ENCODE results near the gene UGT2B7.
"Not testable (repeated sequence)": the region's sequence is repeated elsewhere in the genome, so short reads cannot be mapped to it uniquely, and the experiment has no call there.

UGT2B7 gene

DNA sequence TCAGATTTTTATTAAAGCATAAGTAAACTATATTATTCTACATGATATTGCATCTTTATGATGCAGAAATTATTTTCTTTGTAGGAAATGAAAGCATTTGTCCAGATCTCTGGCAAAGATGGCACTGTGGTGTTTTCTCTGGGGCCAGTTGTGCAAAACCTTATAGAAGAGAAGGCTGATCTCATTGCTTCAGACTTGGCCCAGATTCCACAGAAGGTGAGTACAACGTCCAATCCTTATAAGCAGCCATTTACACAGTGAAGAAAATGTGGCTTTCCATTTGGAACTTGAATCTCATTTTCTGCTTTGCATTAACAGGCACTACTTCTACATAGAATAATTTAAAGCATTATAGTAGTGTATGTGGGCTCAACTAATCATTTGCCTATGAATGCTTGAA is 6.9 kb upstream of the UGT2B7 start:
- no peak for DNase-seq

- DNase-seq = no peak
Measured at GRCh38 chr4:69092190-69092589, 4.1 kb upstream of the UGT2B7 start.

- DNase-seq = no peak
Measured at GRCh38 chr4:69092980-69093568, 3.2 kb upstream of the UGT2B7 start.

DNA sequence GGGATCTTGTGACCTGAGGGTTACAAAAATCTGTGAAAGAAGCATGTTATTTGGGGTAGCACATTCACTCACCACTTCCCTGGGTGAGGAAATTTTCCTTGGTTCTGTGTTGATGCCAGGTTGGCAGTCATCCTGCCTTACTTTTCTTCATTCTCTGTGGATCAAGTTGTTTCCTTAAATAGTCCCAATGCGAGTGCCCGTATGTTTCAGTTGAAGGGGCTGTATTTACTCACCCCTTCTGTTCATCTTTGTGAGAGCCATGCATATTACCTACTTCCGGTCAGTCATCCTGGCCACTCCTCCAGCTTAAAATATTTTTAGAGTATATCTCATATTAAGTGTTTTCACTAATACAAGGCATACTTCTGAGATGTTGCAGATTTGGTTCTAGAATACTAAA is 2.6 kb upstream of the UGT2B7 start:
- DNase-seq = no peak

GRCh38 chr4:69095301-69095731 is 958 bp upstream of the UGT2B7 start:
- DNase-seq = no peak

- DNase-seq = no peak
Measured at GRCh38 chr4:69096810-69097209, 536 bp downstream of the UGT2B7 start.

DNA sequence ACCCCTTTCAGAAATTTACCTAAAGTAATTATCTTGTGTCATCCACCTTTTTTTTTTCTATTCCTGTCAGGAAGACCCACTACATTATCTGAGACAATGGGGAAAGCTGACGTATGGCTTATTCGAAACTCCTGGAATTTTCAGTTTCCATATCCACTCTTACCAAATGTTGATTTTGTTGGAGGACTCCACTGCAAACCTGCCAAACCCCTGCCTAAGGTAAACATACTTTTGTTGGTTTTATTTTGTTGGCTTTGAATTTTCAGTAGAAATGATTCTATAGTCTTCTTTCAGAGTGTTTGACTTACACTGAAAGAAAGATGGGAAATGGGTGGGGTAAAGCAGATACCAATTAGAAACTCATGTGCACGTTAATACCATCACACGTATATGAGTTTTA is 2.2 kb downstream of the UGT2B7 start:
- no peak for DNase-seq

- DNase-seq = no peak
Measured at GRCh38 chr4:69099910-69100309, 3.6 kb downstream of the UGT2B7 start.

DNA sequence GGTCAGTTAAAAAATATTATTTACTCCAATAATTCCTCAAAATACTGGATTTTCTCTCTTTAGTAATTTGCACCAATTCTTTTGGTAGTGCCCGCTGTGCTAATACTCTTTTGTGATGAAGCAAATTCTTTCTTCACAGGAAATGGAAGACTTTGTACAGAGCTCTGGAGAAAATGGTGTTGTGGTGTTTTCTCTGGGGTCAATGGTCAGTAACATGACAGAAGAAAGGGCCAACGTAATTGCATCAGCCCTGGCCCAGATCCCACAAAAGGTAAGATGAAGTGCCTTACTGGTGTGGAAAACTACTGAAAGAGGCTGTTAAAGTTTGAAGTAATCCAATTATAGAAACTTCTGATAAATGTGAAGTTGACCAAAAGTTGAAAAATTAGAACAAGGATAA is 6.4 kb downstream of the UGT2B7 start:
- DNase-seq = not testable (repeated sequence)

DNA sequence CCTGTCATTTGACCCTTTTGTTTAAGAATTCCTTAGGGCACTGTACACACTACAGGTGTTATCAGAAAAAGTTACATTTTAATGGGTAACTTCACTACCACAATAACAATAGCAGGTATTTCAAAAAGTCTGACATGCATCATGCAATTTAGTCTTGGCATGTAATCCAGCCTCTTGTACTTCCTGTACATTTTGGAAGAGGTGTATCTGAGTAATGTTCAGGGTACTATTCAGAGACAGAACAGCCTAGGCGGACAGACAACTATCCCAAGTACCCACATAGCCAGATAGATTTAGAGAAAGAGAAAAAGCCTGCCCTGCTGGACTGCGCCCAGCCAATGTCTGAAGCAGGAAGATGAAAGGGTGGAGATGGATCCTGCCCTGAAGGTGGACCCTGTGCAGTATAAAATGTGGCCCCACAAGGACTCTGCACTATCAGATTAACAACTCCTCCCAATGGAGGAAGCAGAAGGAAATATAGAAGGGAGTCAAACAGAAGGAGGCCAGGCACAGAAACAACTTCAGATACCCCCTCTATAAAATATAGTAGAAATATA is 8.5 kb downstream of the UGT2B7 start:
- no peak for DNase-seq

GRCh38 chr4:69115151-69115850 is 19.0 kb downstream of the UGT2B7 start:
- not testable (repeated sequence) for DNase-seq

DNA sequence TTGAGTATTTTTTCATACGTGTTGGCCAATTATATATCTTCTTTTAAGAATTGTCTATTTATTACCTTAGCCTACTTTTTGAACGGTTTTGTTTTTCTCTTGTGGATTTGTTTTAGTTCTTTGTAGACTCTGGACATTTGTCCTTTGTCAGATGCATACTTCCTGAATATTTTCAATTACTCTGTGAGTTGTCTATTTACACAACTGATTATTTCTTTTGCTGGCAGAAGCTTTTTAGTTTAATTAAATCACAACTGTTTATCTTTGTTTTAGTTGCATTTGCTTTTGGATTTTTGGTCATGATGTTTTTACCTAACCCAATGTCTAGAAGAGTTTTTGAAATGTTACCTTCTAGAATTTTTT is 19.6 kb downstream of the UGT2B7 start:
- DNase-seq = no peak

DNA sequence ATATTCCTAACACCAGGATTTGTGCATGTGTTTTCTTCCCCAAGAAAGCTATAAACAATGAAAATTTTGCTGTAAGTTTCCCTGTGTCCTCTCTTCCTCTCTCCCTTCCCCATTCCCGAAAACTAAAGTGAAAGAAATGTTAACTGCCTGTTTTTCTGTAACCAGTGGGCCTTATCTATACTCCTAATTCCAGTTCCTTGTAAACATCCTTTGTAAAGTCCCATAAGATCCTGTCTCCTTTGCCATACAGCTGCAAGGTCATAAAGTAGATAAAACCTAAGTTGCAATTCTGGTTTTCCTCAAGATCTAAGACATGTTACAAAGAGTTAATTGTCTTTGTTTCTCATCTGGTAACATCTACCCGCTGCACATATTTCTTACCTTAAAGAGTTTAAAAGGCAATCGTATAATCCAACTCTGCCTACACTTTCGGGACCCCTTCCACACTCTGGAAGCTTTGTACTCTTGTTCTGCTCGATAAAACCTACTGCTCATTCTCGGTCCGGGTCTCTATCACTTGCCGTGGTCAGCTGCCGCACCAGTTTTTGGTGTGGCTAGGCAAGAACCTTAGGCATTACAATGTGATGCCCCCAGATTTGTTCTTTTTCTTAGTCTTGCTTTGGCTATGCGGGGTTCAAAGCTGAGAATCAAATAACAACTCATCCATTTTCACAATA is 20.5 kb downstream of the UGT2B7 start:
- DNase-seq = no peak

- DNase-seq = no peak
Measured at GRCh38 chr4:69120870-69121269, 24.6 kb downstream of the UGT2B7 start.

GRCh38 chr4:69122476-69122875 is 26.2 kb downstream of the UGT2B7 start:
- no peak for DNase-seq

DNA sequence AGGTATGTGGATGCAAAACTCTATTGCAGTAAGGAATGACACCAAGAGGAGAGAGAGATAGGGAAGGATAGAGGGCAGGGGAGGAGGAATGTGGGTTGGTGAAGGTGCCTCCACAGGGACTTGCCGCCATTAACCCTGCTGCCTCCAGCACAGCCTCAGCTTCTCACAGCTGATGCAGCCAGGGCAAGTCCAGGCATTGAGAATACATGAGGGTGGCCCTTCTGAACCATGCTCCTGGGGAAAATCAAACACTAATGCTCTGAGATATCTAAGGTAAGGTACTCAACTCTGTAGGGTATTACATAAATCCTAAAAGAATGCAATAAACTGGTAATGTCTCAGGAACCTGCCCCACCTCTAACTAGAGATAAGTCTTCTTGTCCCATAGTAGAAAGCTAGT is 28.7 kb downstream of the UGT2B7 start:
- DNase-seq = no peak

DNA sequence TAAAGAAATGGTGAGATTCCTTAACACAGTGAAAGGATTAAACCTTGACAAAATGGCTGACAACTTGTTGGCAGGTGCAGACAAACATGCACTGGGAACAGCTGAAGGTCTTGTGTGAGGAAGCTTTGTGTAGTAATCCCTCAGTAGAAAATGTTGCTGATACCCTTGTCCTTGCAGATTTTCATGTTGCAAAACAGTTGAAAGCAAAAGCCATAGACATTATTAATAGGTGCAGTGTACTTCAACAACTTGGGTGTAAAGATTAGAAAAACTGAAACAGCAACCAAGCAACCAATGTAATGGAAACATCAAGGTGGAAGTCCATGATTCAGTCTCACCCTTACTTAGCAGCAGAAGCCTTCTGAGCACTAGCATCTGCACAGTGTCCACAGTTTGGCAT is 29.8 kb downstream of the UGT2B7 start:
- no peak for DNase-seq

GRCh38 chr4:69133993-69134392 is 37.7 kb downstream of the UGT2B7 start:
- no peak for DNase-seq

DNA sequence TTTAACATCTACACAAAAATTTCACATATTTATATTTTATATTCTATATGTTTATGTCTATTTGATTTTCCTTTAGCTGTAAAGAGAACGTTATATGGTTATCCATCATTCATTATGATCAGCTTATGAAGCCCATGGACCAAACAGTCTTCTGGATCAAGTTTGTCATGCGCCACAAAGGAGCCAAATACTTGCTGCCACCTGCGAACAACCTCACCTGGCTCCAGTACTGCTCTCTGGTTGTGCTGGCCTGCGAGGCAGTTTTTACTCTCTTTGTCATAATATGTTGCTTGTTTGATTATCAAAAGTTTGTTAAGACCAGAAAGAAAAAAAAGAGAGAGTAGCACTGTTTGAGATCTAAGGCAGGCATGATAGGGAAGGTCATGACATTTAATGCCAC is 38.2 kb downstream of the UGT2B7 start:
- DNase-seq = no peak

DNA sequence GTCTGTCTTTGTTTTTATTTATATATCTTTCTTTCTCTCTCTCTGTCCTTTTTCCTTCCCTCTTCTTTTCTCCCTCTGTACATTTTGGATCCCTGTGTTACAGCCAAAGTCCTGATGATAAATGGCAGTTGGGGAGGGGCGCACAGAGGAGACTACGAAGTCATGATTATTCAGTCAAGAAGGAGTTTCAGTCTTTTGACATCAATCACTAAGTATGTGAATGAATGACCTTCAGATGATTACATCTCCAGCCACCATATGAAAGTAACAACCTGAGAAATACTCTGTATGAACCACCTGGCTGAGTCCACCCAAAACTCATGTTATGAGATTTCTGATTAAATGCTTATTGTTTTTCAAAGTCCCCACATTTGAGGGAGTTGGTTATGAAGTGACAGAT is 45.0 kb downstream of the UGT2B7 start:
- DNase-seq = no peak

- DNase-seq = no peak
Measured at GRCh38 chr4:69147334-69147733, 51.1 kb downstream of the UGT2B7 start.

DNA sequence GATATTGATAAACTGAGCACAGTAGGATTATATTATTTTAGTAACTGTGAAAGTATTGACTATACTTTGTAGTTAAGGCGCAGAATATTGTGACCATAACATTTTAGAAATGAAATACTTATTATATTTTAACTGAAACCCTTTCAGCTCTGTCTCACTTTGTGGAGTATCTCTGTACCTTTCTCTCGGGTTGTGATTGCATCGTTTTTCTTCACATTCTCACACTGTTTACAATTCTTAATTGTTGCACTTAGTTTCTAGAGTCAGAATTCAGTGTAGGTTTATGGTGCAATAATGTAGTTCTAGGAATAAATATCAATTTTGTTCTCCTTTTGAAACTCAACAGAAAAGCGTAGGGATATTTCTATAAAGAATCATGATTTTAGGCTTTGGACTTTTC is 57.7 kb downstream of the UGT2B7 start:
- no peak for DNase-seq

DNA sequence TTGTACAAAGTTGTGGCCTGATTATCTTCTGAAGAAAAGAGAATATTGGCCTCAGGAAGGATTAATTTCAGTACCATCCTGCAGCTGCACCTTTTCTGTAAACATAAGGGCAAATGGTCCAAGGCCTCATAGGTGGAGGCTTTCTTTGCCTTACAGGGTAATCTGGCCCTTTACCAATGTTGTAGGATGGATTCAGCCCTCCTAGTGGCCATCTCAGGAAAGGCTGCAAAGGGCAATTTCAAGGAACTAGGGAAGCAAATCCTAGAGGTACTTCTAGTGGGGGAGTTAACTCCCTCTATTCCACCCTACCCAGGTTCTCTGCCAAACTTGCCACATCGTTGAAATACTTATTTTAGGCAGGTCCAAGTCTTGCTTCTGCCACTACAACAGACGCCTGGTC is 60.6 kb downstream of the UGT2B7 start:
- no peak for DNase-seq
